ENCODE results near the gene NOS1. TPM values are rescaled to one million over a fixed set of nuclear protein-coding genes. Genes with fewer than 3 reads are reported as not detected.
A peak's percentile ranks its signal among the peaks of the same experiment; 100 is the strongest.

NOS1 gene
- total RNA-seq, 1 experiment from 2014 or later: 25.2 TPM

DNA sequence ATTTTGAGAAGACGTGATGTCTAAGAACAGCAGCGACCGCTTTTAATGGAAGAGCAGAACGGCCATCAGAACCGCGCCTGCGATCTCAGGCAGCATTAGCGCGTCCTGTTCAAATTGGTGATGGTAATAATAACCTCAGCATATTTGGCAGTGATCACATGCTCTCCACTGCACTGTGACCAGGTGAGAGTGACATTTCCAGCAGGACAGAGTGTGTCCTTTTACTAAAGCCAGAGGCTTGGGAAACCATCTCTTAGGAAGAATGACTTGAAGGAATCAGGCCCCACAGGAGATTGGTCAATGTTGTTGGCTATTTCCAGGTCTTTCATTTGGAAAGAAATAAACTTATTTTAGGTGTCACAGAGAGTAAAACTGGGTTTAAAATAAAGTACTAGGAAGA, 119.7 kb downstream of the NOS1 start:
- Histone ChIP-seq H3K4me1 (ENCODE audit: insufficient read depth, low read length, poor library complexity, severe bottlenecking) (peaks cover under 1% of the 10 kb centered on the region), H3K4me3 (ENCODE audit: low read depth, low read length, poor library complexity, severe bottlenecking) (no peak overlapping the region), H3K27ac (ENCODE audit: low read depth, low read length, poor library complexity, severe bottlenecking) (no peak overlapping the region), H3K36me3 (ENCODE audit: insufficient read depth, low read length, poor library complexity, severe bottlenecking) (peaks cover 6% of the 10 kb centered on the region), H3K9me3 (ENCODE audit: low read depth, low read length, poor library complexity, severe bottlenecking) (no peaks in the 10 kb centered on the region), H3K27me3 (replicated peaks; ENCODE audit: insufficient read depth, low read depth, low read length, poor library complexity) (no peaks in the 10 kb centered on the region)
- BruUV-seq (replicated peaks): no TSS peak
- no peak for TF ChIP-seq EZH2 (IDR thresholded peaks at IDR 0.05; ENCODE audit: borderline replicate concordance, low read depth, low read length, poor library complexity, severe bottlenecking)
- TF ChIP-seq, protein P1, sequence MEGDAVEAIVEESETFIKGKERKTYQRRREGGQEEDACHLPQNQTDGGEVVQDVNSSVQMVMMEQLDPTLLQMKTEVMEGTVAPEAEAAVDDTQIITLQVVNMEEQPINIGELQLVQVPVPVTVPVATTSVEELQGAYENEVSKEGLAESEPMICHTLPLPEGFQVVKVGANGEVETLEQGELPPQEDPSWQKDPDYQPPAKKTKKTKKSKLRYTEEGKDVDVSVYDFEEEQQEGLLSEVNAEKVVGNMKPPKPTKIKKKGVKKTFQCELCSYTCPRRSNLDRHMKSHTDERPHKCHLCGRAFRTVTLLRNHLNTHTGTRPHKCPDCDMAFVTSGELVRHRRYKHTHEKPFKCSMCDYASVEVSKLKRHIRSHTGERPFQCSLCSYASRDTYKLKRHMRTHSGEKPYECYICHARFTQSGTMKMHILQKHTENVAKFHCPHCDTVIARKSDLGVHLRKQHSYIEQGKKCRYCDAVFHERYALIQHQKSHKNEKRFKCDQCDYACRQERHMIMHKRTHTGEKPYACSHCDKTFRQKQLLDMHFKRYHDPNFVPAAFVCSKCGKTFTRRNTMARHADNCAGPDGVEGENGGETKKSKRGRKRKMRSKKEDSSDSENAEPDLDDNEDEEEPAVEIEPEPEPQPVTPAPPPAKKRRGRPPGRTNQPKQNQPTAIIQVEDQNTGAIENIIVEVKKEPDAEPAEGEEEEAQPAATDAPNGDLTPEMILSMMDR (conservative IDR thresholded peaks at IDR 0.05; ENCODE audit: low read depth, low read length): no peak
- ChIA-PET POLR2A (ENCODE audit: low non-redundant PET) (no interaction called here), CTCF (no interaction called here)
- intact Hi-C loops (cut with micrococcal nuclease; ENCODE audit: unreplicated experiment): no loop called here
- DNase-seq (ENCODE audit: low spot score): no peak

DNA sequence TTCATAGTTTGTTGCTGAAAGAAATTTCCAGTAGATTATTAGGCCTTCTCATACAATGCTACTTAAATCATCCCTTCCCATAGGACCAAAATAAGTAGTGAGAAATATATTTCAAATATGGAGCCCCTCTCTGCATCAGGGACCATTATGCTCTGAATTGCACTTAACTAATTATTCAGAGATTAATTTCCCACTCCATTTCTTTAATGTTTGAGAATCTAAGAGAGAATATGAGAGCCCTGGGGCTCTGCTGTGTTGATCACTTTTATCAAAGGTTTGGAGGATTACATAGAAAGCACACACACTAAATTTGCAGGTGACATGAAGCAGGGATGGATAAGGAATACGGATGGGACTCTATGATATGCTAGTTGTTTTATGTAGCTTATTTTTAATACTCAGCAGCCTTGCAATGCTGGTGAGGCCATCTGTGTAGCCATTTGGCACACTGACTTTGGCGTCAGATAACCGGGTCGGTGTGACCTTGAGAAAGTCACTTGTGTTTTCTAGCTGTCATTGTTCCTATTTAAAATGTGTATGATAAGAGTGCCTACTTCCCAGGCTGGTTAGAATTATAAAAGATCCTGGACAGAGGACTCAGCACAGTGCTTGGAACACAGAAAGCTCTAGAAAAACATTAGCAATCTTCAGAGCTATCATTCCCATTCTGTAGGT, 121.2 kb downstream of the NOS1 start:
- H3K27ac ChIP-seq (ENCODE audit: low read depth, low read length, poor library complexity, severe bottlenecking): no peak overlapping the region
- intact Hi-C loops (cut with micrococcal nuclease; ENCODE audit: unreplicated experiment): no loop called here
- peaks cover 6% of the 10 kb centered on the region for H3K36me3 ChIP-seq (ENCODE audit: insufficient read depth, low read length, poor library complexity, severe bottlenecking)
- peaks cover 9% of the 10 kb centered on the region for H3K4me1 ChIP-seq (ENCODE audit: insufficient read depth, low read length, poor library complexity, severe bottlenecking)
- DNase-seq (ENCODE audit: low spot score): no peak
- H3K27me3 ChIP-seq (replicated peaks; ENCODE audit: insufficient read depth, low read depth, low read length, poor library complexity): no peaks in the 10 kb centered on the region
- no peak overlapping the region for H3K4me3 ChIP-seq (ENCODE audit: low read depth, low read length, poor library complexity, severe bottlenecking)
- no peak for TF ChIP-seq EZH2 (IDR thresholded peaks at IDR 0.05; ENCODE audit: borderline replicate concordance, low read depth, low read length, poor library complexity, severe bottlenecking)
- TF ChIP-seq, protein P1 (conservative IDR thresholded peaks at IDR 0.05; ENCODE audit: low read depth, low read length): no peak
- BruUV-seq (replicated peaks): no TSS peak
- ChIA-PET POLR2A (ENCODE audit: low non-redundant PET) (no interaction called here), CTCF (no interaction called here)
- H3K9me3 ChIP-seq (ENCODE audit: low read depth, low read length, poor library complexity, severe bottlenecking): no peaks in the 10 kb centered on the region

DNA sequence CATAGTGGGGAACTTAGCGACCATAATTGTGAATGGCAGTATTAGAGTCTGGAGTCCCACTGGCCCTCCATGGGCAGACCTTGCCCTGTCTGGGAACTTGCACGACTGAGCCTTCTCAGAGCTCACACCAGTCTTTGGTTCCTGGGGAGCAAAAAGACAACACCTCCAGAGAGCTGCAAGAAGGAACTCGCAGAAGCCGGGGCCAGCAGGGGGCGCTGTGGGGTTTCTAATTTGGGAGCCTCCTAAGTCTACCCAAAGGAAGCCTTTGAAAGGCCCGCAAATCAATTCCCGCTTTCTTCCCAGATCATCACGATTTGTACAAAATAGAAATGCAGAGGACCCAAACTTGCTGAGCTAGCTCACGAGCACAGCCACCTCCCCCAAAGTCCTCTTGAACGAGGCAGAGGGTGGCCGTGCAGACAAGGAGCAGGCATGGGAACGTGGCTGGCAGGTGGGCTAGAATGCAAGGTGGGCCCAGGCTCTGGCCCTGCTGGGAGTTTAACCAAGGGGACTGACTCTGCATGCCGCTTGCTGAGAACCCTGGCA, 124.9 kb downstream of the NOS1 start:
- TF ChIP-seq EZH2 (IDR thresholded peaks at IDR 0.05; ENCODE audit: borderline replicate concordance, low read depth, low read length, poor library complexity, severe bottlenecking): no peak
- TF ChIP-seq, protein P1 (conservative IDR thresholded peaks at IDR 0.05; ENCODE audit: low read depth, low read length): peak; percentile 93
- Histone ChIP-seq H3K4me3 (ENCODE audit: low read depth, low read length, poor library complexity, severe bottlenecking) (no peak overlapping the region), H3K4me1 (ENCODE audit: insufficient read depth, low read length, poor library complexity, severe bottlenecking) (peaks cover 10% of the 10 kb centered on the region), H3K36me3 (ENCODE audit: insufficient read depth, low read length, poor library complexity, severe bottlenecking) (peaks cover 8% of the 10 kb centered on the region), H3K27ac (ENCODE audit: low read depth, low read length, poor library complexity, severe bottlenecking) (no peak overlapping the region), H3K27me3 (replicated peaks; ENCODE audit: insufficient read depth, low read depth, low read length, poor library complexity) (no peaks in the 10 kb centered on the region), H3K9me3 (ENCODE audit: low read depth, low read length, poor library complexity, severe bottlenecking) (no peaks in the 10 kb centered on the region)
- DNase-seq (ENCODE audit: low spot score): peak; percentile 86
- CTCF ChIA-PET: interaction anchor here (1.3 to 1.8 kb wide), 5 partner anchors 9 to 614 kb away, joined by 3 to 5 read pairs (median 3); no protein-coding TSS in a partner anchor
- POLR2A ChIA-PET (ENCODE audit: low non-redundant PET): no interaction called here
- intact Hi-C loops (cut with micrococcal nuclease; ENCODE audit: unreplicated experiment): loop anchor here (1.0 to 5.0 kb wide), 4 partner anchors 124 to 601 kb away; partner anchors contain the start of gene NOS1
- BruUV-seq (replicated peaks): no TSS peak

Measured in A673 (cell line).